H9 (cell line): ENCODE data around the gene GNB3. TPM values are rescaled to one million over a fixed set of nuclear protein-coding genes. Genes with fewer than 3 reads are reported as not detected.

Source experiments
- DNase-seq: peaks from one replicate; pipeline ENCODE4 v3.0.0-alpha.2; 2017
- H2AFZ ChIP-seq: one replicate; pipeline ENCODE4 v1.6.1; 2013; ENCODE audit warnings: mild to moderate bottlenecking, low read length, control low read depth, moderate library complexity
- H2AK5ac ChIP-seq: 2 replicates; pipeline ENCODE4 v1.6.1; 2013; ENCODE audit warnings: low read length, control low read depth, mixed read lengths; ENCODE audit not compliant: insufficient read length
- H2BK120ac ChIP-seq: one replicate; pipeline ENCODE4 v1.6.1; 2013; ENCODE audit warnings: low read depth, mild to moderate bottlenecking, low read length, control low read depth, inconsistent platforms; ENCODE audit not compliant: poor library complexity, severe bottlenecking
- H2BK12ac ChIP-seq: 2 replicates; pipeline ENCODE4 v1.6.1; 2013; ENCODE audit warnings: low read length, control low read depth, mixed read lengths, low read depth; ENCODE audit not compliant: insufficient read length
- H2BK15ac ChIP-seq: 2 replicates; pipeline ENCODE4 v1.6.1; 2013; ENCODE audit warnings: low read depth, low read length, control low read depth
- H2BK20ac ChIP-seq: one replicate; pipeline ENCODE4 v1.6.1; 2013; ENCODE audit warnings: low read depth, mild to moderate bottlenecking, low read length, control low read depth, inconsistent platforms; ENCODE audit not compliant: poor library complexity, severe bottlenecking
- H2BK5ac ChIP-seq: 2 replicates; pipeline ENCODE4 v1.6.1; 2013; ENCODE audit warnings: low read length, control low read depth, mixed read lengths; ENCODE audit not compliant: insufficient read length
- H3K14ac ChIP-seq: 2 replicates; pipeline ENCODE4 v1.6.1; 2013; ENCODE audit warnings: low read length, control low read depth; ENCODE audit not compliant: insufficient read depth
- H3K18ac ChIP-seq: 2 replicates; pipeline ENCODE4 v1.6.1; 2013; ENCODE audit warnings: low read depth, mild to moderate bottlenecking, mixed read lengths, low read length, control low read depth; ENCODE audit not compliant: insufficient read length
- H3K23ac ChIP-seq: 2 replicates; pipeline ENCODE4 v1.6.1; 2013; ENCODE audit warnings: low read length, control low read depth, mixed read lengths, low read depth; ENCODE audit not compliant: insufficient read length
- H3K23me2 ChIP-seq: 2 replicates; pipeline ENCODE4 v1.6.1; 2013; ENCODE audit warnings: low read depth, mild to moderate bottlenecking, mixed read lengths, low read length, control low read depth; ENCODE audit not compliant: insufficient read length, poor library complexity, severe bottlenecking
- H3K27ac ChIP-seq: 2 replicates; pipeline ENCODE4 v1.5.1; 2013; ENCODE audit warnings: low read length, control low read depth, mixed read lengths, low read depth; ENCODE audit not compliant: insufficient read length
- H3K27me3 ChIP-seq: 2 replicates; pipeline ENCODE4 v1.6.1; 2013; ENCODE audit warnings: low read length, control low read depth, inconsistent platforms; ENCODE audit not compliant: insufficient read depth
- H3K4ac ChIP-seq: 2 replicates; pipeline ENCODE4 v1.6.1; 2013; ENCODE audit warnings: low read depth, mild to moderate bottlenecking, control low read depth, inconsistent platforms, low read length, moderate library complexity
- H3K4me1 ChIP-seq: 2 replicates; pipeline ENCODE4 v1.6.1; 2013; ENCODE audit warnings: low read length, control low read depth, inconsistent platforms; ENCODE audit not compliant: insufficient read depth
- H3K4me2 ChIP-seq: 2 replicates; pipeline ENCODE4 v1.6.1; 2013; ENCODE audit warnings: low read length, control low read depth, mixed read lengths; ENCODE audit not compliant: insufficient read length, insufficient read depth
- H3K56ac ChIP-seq: 2 replicates; pipeline ENCODE4 v1.6.1; 2013; ENCODE audit warnings: low read depth, mild to moderate bottlenecking, mixed read lengths, low read length, control low read depth; ENCODE audit not compliant: insufficient read length
- H3K79me1 ChIP-seq: 2 replicates; pipeline ENCODE4 v1.6.1; 2013; ENCODE audit warnings: low read depth, mild to moderate bottlenecking, moderate library complexity, low read length, control low read depth, inconsistent platforms; ENCODE audit not compliant: insufficient read depth, poor library complexity, severe bottlenecking
- H3K79me2 ChIP-seq: 2 replicates; pipeline ENCODE4 v1.6.1; 2013; ENCODE audit warnings: low read length, control low read depth, inconsistent platforms; ENCODE audit not compliant: insufficient read depth
- H3K9ac ChIP-seq: 2 replicates; pipeline ENCODE4 v1.6.1; 2013; ENCODE audit warnings: low read length, control low read depth, mixed read lengths; ENCODE audit not compliant: insufficient read length; ENCODE audit errors: extremely low read depth
- H3K9me3 ChIP-seq: one replicate; pipeline ENCODE4 v1.6.1; 2013; ENCODE audit warnings: low read depth, low read length, inconsistent platforms; ENCODE audit not compliant: control insufficient read depth
- H3T11ph ChIP-seq: one replicate; pipeline ENCODE4 v1.6.1; 2013; ENCODE audit warnings: mild to moderate bottlenecking, low read length, control low read depth, inconsistent platforms
- H4K20me1 ChIP-seq: one replicate; pipeline ENCODE4 v1.6.1; 2013; ENCODE audit not compliant: control insufficient read depth, insufficient read length, insufficient read depth
- H4K5ac ChIP-seq: 2 replicates; pipeline ENCODE4 v1.6.1; 2013; ENCODE audit warnings: low read depth, mild to moderate bottlenecking, mixed read lengths, low read length, control low read depth; ENCODE audit not compliant: insufficient read length
- H4K8ac ChIP-seq: replicated peaks from 2 replicates; pipeline ENCODE4 v1.6.1; 2013; ENCODE audit warnings: low read length, control low read depth, mixed read lengths, low read depth; ENCODE audit not compliant: insufficient read length
- H4K91ac ChIP-seq: 2 replicates; pipeline ENCODE4 v1.6.1; 2013; ENCODE audit warnings: low read depth, mild to moderate bottlenecking, moderate library complexity, mixed read lengths, low read length, control low read depth; ENCODE audit not compliant: insufficient read length
- H3K27ac Mint-ChIP-seq, 3 experiments: 2 replicates in 2 of 3; 3 replicates in 1 of 3; pipeline ENCODE4 v1.8.0; 2020 to 2021; ENCODE audit warnings: mixed read lengths in 3 of 3, mild to moderate bottlenecking in 1 of 3, moderate library complexity in 1 of 3
- H3K27me3 Mint-ChIP-seq: 2 replicates; pipeline ENCODE4 v1.8.0; 2021; ENCODE audit warnings: low read depth, mild to moderate bottlenecking, moderate library complexity, mixed read lengths
- H3K36me3 Mint-ChIP-seq, 3 experiments: 2 replicates in 2 of 3; 3 replicates in 1 of 3; pipeline ENCODE4 v1.8.0; 2020 to 2021; ENCODE audit warnings: low read depth in 3 of 3, mixed read lengths in 3 of 3; ENCODE audit not compliant: insufficient read depth in 1 of 3
- H3K4me1 Mint-ChIP-seq, 2 experiments: 2 replicates each; pipeline ENCODE4 v1.8.0; 2020; ENCODE audit warnings: mixed read lengths in 2 of 2
- H3K4me3 Mint-ChIP-seq, 2 experiments: 2 replicates in 1 of 2; 3 replicates in 1 of 2; pipeline ENCODE4 v1.8.0; 2020 to 2021; ENCODE audit warnings: mild to moderate bottlenecking in 2 of 2, mixed read lengths in 2 of 2, moderate library complexity in 1 of 2
- H3K9me3 Mint-ChIP-seq, 2 experiments: 2 replicates in 1 of 2; 3 replicates in 1 of 2; pipeline ENCODE4 v1.8.0; 2020; ENCODE audit warnings: mild to moderate bottlenecking in 2 of 2, mixed read lengths in 2 of 2, moderate library complexity in 1 of 2
- WGBS: extraction: QIAGEN DNeasy Blood & Tissue Kit; methylation state at CpG from one replicate; pipeline ENCODE4 v1.1.7; 2013; ENCODE audit warnings: missing lambda C conversion rate, low lambda C conversion rate, mixed read lengths; ENCODE audit not compliant: insufficient read length; ENCODE audit errors: extremely low coverage; 5-methylcytosine and 5-hydroxymethylcytosine counted together
- total RNA-seq: library from RNA; stranded (reverse); gene quantifications from 2 replicates; pipeline ENCODE4 v1.2.1, GENCODE V29; 2021
- TF ChIP-seq, protein P1 (sequence below): fragments of 200-600 bp; sonication (generic); conservative IDR thresholded peaks from 3 replicates; pipeline ENCODE4 v1.8.0; 2021; ENCODE audit warnings: antibody characterized with exemption, mild to moderate bottlenecking

Gene GNB3
- total RNA-seq, 1 experiment from 2014 or later, result 17.3 TPM

- no peak overlapping the region for H2BK5ac ChIP-seq
- no peak overlapping the region for H2BK120ac ChIP-seq
- peaks cover 2% of the 10 kb centered on the region; the same call in 1 of the 2 replicates for H3K4me1 ChIP-seq
- H2BK15ac ChIP-seq, result no peak overlapping the region
- no peaks in the 10 kb centered on the region for H3K27me3 ChIP-seq
- H3K14ac ChIP-seq, result no peak overlapping the region
- no peak overlapping the region for H3K23ac ChIP-seq
- TF ChIP-seq, protein P1, sequence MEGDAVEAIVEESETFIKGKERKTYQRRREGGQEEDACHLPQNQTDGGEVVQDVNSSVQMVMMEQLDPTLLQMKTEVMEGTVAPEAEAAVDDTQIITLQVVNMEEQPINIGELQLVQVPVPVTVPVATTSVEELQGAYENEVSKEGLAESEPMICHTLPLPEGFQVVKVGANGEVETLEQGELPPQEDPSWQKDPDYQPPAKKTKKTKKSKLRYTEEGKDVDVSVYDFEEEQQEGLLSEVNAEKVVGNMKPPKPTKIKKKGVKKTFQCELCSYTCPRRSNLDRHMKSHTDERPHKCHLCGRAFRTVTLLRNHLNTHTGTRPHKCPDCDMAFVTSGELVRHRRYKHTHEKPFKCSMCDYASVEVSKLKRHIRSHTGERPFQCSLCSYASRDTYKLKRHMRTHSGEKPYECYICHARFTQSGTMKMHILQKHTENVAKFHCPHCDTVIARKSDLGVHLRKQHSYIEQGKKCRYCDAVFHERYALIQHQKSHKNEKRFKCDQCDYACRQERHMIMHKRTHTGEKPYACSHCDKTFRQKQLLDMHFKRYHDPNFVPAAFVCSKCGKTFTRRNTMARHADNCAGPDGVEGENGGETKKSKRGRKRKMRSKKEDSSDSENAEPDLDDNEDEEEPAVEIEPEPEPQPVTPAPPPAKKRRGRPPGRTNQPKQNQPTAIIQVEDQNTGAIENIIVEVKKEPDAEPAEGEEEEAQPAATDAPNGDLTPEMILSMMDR, result no peak
- no peaks in the 10 kb centered on the region for H3K23me2 ChIP-seq
- no peak overlapping the region for H2AK5ac ChIP-seq
- no peak overlapping the region for H4K5ac ChIP-seq
- no peak overlapping the region for H2BK20ac ChIP-seq
- no peak overlapping the region for H3T11ph ChIP-seq
- no peak overlapping the region for H4K91ac ChIP-seq
- Mint-ChIP-seq H3K4me3 (no peak overlapping the region), H3K27ac (no peak overlapping the region), H3K4me1 (peaks cover 22 to 32% of the 10 kb centered on the region in 2 experiments), H3K27me3 (no peaks in the 10 kb centered on the region), H3K36me3 (peaks cover 0 to 32% (median 22%) of the 10 kb centered on the region in 3 experiments; a peak in 4 of 7 replicates), H3K9me3 (no peaks in the 10 kb centered on the region)
- no peak for DNase-seq
- H3K27ac ChIP-seq, result no peak overlapping the region
- no peak overlapping the region for H3K18ac ChIP-seq
- H4K20me1 ChIP-seq, result no peaks in the 10 kb centered on the region
- no peak overlapping the region for H2AFZ ChIP-seq
- H3K9ac ChIP-seq, result no peak overlapping the region
- H3K4me2 ChIP-seq, result no peak overlapping the region
- WGBS, result no CpG with 5 or more reads among the region's 5 CpGs
- H3K56ac ChIP-seq, result no peak overlapping the region
- no peak overlapping the region for H2BK12ac ChIP-seq
- no peaks in the 10 kb centered on the region for H3K79me2 ChIP-seq
- H3K4ac ChIP-seq, result no peak overlapping the region
- H3K9me3 ChIP-seq, result no peaks in the 10 kb centered on the region
- no peak overlapping the region for H4K8ac ChIP-seq
- H3K79me1 ChIP-seq, result no peaks in the 10 kb centered on the region
Observed at GRCh38 chr12:6883252-6883651, 42.5 kb downstream of the GNB3 start.
